ENCODE results near the gene RASGRP1. TPM values are rescaled to one million over a fixed set of nuclear protein-coding genes. Genes with fewer than 3 reads are reported as not detected.

The RASGRP1 gene
- total and polyA plus RNA-seq, 10 of the 15 experiments (the other 5 are each of a cell fraction or from before 2014, with no cell fraction given): 5.6 to 234 (median 20.9) TPM

- TF ChIP-seq NKRF (conservative IDR thresholded peaks at IDR 0.05): no peak
Measured at GRCh38 chr15:38541026-38541425, 23.6 kb downstream of the RASGRP1 start (continued).

- intact Hi-C loops (cut with micrococcal nuclease; ENCODE audit: unreplicated experiment): loop anchor here (5.0 kb wide), 1 partner anchor 33 kb away; no protein-coding TSS in a partner anchor
- ChIA-PET POLR2A (interaction anchor here (1.2 kb wide), 1 partner anchor 15 kb away, joined by 3 read pairs; no protein-coding TSS in a partner anchor), SMC1A (ENCODE audit: uncharacterized antibody, unreplicated experiment) (interaction anchor here (1.2 to 2.6 kb wide), 7 partner anchors 12 to 158 kb away, joined by 4 to 11 read pairs (median 5); no protein-coding TSS in a partner anchor), RAD21 (ENCODE audit: unreplicated experiment) (interaction anchor here (1.0 kb wide), 1 partner anchor 75 kb away, joined by 3 read pairs; no protein-coding TSS in a partner anchor), CTCF (interaction anchor here (1.1 to 2.5 kb wide), 4 partner anchors 12 to 159 kb away, joined by 3 to 10 read pairs (median 4); no protein-coding TSS in a partner anchor)
- BruUV-seq (replicated peaks): no TSS peak
- DNase-seq (ENCODE audit: low read depth, low spot score) (no peak), ATAC-seq (no peak), FAIRE-seq (no peak)
- Histone ChIP-seq H4K20me1 (ENCODE audit: control insufficient read depth, insufficient read depth) (no peaks in the 10 kb centered on the region; the same call in 1 of the 2 replicates), H3K27me3 (replicated peaks in 1 of 2; ENCODE audit: control insufficient read depth in 2 of 2, insufficient read depth in 2 of 2, low read length in 1 of 2) (no peaks in the 10 kb centered on the region), H3K9me3 (replicated peaks; ENCODE audit: control insufficient read depth, insufficient read depth, low read length) (no peaks in the 10 kb centered on the region), H3K79me2 (ENCODE audit: control insufficient read depth, insufficient read depth, low read length) (peaks cover 1% of the 10 kb centered on the region; the same call in 1 of the 2 replicates), H3K4me1 (ENCODE audit: control insufficient read depth, insufficient read depth, low read length) (no peaks in the 10 kb centered on the region), H3K9ac (ENCODE audit: control insufficient read depth, insufficient read depth, low read length) (no peak overlapping the region), H3K4me2 (ENCODE audit: control insufficient read depth, insufficient read depth) (no peak overlapping the region), H2AFZ (ENCODE audit: control insufficient read depth, low read depth, low read length) (no peak overlapping the region), H3K4me3 (no peak overlapping the region), H3K36me3 (ENCODE audit: control insufficient read depth in 2 of 2, insufficient read depth in 2 of 2, low read length in 1 of 2) (no peaks in the 10 kb centered on the region; a peak in 2 of 4 replicates), H3K27ac (ENCODE audit: control insufficient read depth, insufficient read depth) (no peak overlapping the region)
- in situ Hi-C loops (cut with MboI): no loop called here
- 94% methylated on average over 1 of the region's 1 CpG for WGBS (ENCODE audit: insufficient coverage, insufficient replicate concordance, low lambda C conversion rate, missing lambda C conversion rate)
- TF ChIP-seq ATF7 (IDR thresholded peaks at IDR 0.05; ENCODE audit: low read depth) (no peak), CREM (IDR thresholded peaks at IDR 0.05; ENCODE audit: low read depth) (no peak), ASH2L (IDR thresholded peaks at IDR 0.05; ENCODE audit: borderline replicate concordance, low read depth) (no peak), PBX3 (IDR thresholded peaks at IDR 0.05; ENCODE audit: insufficient replicate concordance, low read depth, low read length) (no peak), KLF5 (IDR thresholded peaks at IDR 0.05; ENCODE audit: partially characterized antibody) (no peak), ATF3 (IDR thresholded peaks at IDR 0.05; ENCODE audit: borderline replicate concordance, extremely low read depth, low read depth, low read length) (no peak), ZNF384 (IDR thresholded peaks at IDR 0.05; ENCODE audit: borderline replicate concordance, low read depth, low read length) (no peak), HDAC2 (IDR thresholded peaks at IDR 0.05) (no peak), RELB (IDR thresholded peaks at IDR 0.05; ENCODE audit: low read depth) (no peak), GATAD2B (conservative IDR thresholded peaks at IDR 0.05; ENCODE audit: low read depth) (no peak), ZBTB33 (IDR thresholded peaks at IDR 0.05) (no peak)
Measured at GRCh38 chr15:38540510-38540909, 24.1 kb downstream of the RASGRP1 start.

Measured in GM12878 (cell line).